ENCODE measurements around the gene VPS39. TPM values are rescaled to one million over a fixed set of nuclear protein-coding genes. Genes with fewer than 3 reads are reported as not detected.

The VPS39 gene
- total and polyA plus RNA-seq, 9 of the 15 experiments (the other 6 are each of a cell fraction or from before 2014, with no cell fraction given) = 3.2 to 37.3 (median 21.8) TPM

- no peak for TF ChIP-seq CREB5 (CRISPR knock-in tag; IDR thresholded peaks at IDR 0.05)
- TF ChIP-seq ZBED1 (IDR thresholded peaks at IDR 0.05) = no peak
- TF ChIP-seq, protein P1, sequence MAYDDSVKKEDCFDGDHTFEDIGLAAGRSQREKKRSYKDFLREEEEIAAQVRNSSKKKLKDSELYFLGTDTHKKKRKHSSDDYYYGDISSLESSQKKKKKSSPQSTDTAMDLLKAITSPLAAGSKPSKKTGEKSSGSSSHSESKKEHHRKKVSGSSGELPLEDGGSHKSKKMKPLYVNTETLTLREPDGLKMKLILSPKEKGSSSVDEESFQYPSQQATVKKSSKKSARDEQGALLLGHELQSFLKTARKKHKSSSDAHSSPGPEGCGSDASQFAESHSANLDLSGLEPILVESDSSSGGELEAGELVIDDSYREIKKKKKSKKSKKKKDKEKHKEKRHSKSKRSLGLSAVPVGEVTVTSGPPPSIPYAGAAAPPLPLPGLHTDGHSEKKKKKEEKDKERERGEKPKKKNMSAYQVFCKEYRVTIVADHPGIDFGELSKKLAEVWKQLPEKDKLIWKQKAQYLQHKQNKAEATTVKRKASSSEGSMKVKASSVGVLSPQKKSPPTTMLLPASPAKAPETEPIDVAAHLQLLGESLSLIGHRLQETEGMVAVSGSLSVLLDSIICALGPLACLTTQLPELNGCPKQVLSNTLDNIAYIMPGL (CRISPR knock-in tag; IDR thresholded peaks at IDR 0.05) = no peak
- peak; percentile 48; the same call in 1 of the 2 replicates for TF ChIP-seq HCFC1 (IDR thresholded peaks at IDR 0.05; ENCODE audit: low read depth, low read length)
- TF ChIP-seq U2AF1 (optimal IDR thresholded peaks at IDR 0.05; ENCODE audit: low read depth, low read length) = no peak
- TF ChIP-seq MAFF (IDR thresholded peaks at IDR 0.05; ENCODE audit: low read length) = no peak
- TF ChIP-seq BCOR (IDR thresholded peaks at IDR 0.05) = no peak
- TF ChIP-seq SMARCA5 (IDR thresholded peaks at IDR 0.05) = no peak
- TF ChIP-seq SP2 (IDR thresholded peaks at IDR 0.05; ENCODE audit: extremely low read depth, low read depth, low read length, poor library complexity, severe bottlenecking) = no peak
- TF ChIP-seq, protein P2, sequence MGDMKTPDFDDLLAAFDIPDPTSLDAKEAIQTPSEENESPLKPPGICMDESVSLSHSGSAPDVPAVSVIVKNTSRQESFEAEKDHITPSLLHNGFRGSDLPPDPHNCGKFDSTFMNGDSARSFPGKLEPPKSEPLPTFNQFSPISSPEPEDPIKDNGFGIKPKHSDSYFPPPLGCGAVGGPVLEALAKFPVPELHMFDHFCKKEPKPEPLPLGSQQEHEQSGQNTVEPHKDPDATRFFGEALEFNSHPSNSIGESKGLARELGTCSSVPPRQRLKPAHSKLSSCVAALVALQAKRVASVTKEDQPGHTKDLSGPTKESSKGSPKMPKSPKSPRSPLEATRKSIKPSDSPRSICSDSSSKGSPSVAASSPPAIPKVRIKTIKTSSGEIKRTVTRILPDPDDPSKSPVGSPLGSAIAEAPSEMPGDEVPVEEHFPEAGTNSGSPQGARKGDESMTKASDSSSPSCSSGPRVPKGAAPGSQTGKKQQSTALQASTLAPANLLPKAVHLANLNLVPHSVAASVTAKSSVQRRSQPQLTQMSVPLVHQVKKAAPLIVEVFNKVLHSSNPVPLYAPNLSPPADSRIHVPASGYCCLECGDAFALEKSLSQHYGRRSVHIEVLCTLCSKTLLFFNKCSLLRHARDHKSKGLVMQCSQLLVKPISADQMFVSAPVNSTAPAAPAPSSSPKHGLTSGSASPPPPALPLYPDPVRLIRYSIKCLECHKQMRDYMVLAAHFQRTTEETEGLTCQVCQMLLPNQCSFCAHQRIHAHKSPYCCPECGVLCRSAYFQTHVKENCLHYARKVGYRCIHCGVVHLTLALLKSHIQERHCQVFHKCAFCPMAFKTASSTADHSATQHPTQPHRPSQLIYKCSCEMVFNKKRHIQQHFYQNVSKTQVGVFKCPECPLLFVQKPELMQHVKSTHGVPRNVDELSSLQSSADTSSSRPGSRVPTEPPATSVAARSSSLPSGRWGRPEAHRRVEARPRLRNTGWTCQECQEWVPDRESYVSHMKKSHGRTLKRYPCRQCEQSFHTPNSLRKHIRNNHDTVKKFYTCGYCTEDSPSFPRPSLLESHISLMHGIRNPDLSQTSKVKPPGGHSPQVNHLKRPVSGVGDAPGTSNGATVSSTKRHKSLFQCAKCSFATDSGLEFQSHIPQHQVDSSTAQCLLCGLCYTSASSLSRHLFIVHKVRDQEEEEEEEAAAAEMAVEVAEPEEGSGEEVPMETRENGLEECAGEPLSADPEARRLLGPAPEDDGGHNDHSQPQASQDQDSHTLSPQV (IDR thresholded peaks at IDR 0.05) = no peak
- TF ChIP-seq, protein P3, sequence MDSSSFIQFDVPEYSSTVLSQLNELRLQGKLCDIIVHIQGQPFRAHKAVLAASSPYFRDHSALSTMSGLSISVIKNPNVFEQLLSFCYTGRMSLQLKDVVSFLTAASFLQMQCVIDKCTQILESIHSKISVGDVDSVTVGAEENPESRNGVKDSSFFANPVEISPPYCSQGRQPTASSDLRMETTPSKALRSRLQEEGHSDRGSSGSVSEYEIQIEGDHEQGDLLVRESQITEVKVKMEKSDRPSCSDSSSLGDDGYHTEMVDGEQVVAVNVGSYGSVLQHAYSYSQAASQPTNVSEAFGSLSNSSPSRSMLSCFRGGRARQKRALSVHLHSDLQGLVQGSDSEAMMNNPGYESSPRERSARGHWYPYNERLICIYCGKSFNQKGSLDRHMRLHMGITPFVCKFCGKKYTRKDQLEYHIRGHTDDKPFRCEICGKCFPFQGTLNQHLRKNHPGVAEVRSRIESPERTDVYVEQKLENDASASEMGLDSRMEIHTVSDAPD (CRISPR knock-in tag; IDR thresholded peaks at IDR 0.05) = no peak
- TF ChIP-seq TBP (optimal IDR thresholded peaks at IDR 0.05; ENCODE audit: low read depth, low read length) = peak; percentile 40
- TF ChIP-seq SOX6 (IDR thresholded peaks at IDR 0.05) = no peak
- no peak for TF ChIP-seq HIVEP1 (CRISPR knock-in tag; IDR thresholded peaks at IDR 0.05)
- TF ChIP-seq KAT2B (IDR thresholded peaks at IDR 0.05; ENCODE audit: low read depth, low read length) = no peak
- peak; percentile 29; the same call in 1 of the 2 replicates for TF ChIP-seq CTBP1 (IDR thresholded peaks at IDR 0.05; ENCODE audit: borderline replicate concordance)
- no peak for TF ChIP-seq MED1 (CRISPR knock-in tag; IDR thresholded peaks at IDR 0.05; ENCODE audit: borderline replicate concordance)
- TF ChIP-seq ZNF586 (CRISPR knock-in tag; conservative IDR thresholded peaks at IDR 0.05) = no peak
- peak; percentile 73 for TF ChIP-seq SMAD1 (IDR thresholded peaks at IDR 0.05; ENCODE audit: low read depth, low read length, partially characterized antibody)
- no peak for TF ChIP-seq ZNF717 (CRISPR knock-in tag; IDR thresholded peaks at IDR 0.05)
Measured at GRCh38 chr15:42207674-42208579, at the start of gene VPS39 (continued).

Measured in K562 (cell line).